Activated CD4-positive, CD25-positive, alpha-beta regulatory T cell treated with anti-CD3 and anti-CD28 coated beads, Interleukin-2, amount 50 U/mL, for 24 hours (primary cell): ENCODE results near the gene MED13L.
A peak's percentile ranks its signal among the peaks of the same experiment; 100 is the strongest.
"Not testable (repeated sequence)": the region's sequence is repeated elsewhere in the genome, so short reads cannot be mapped to it uniquely, and the experiment has no call there.

ENCODE experiments used
- ATAC-seq, 2 donors: fragments of 150-1000 bp; cut with Tn5 transposase; one replicate each; pipeline ENCODE4 v1.10.0; 2021; ENCODE audit warnings: mild to moderate bottlenecking in 1 of 2, moderate library complexity in 1 of 2

The MED13L gene

GRCh38 chr12:115998794-115999478 is 278.6 kb downstream of the MED13L start:
- no peak for ATAC-seq

GRCh38 chr12:115998119-115998633 is 279.3 kb downstream of the MED13L start:
- ATAC-seq = no peak

- no peak for ATAC-seq
Measured at GRCh38 chr12:115993737-115994136, 283.8 kb downstream of the MED13L start.

- no peak for ATAC-seq
Measured at GRCh38 chr12:115990241-115990640, 287.3 kb downstream of the MED13L start.

- ATAC-seq = no peak
Measured at GRCh38 chr12:115988625-115989563, 288.6 kb downstream of the MED13L start.

GRCh38 chr12:115988212-115988611 is 289.3 kb downstream of the MED13L start:
- ATAC-seq = no peak

GRCh38 chr12:115984616-115985015 is 292.9 kb downstream of the MED13L start:
- no peak for ATAC-seq

GRCh38 chr12:115983226-115983798 is 294.2 kb downstream of the MED13L start:
- ATAC-seq = no peak

- no peak for ATAC-seq
Measured at GRCh38 chr12:115980339-115980738, 297.2 kb downstream of the MED13L start.

- no peak for ATAC-seq
Measured at GRCh38 chr12:115979851-115980250, 297.6 kb downstream of the MED13L start.

GRCh38 chr12:115979351-115979750 is 298.1 kb downstream of the MED13L start:
- ATAC-seq = no peak

GRCh38 chr12:115976829-115977228 is 300.7 kb downstream of the MED13L start:
- ATAC-seq = not testable (repeated sequence)

GRCh38 chr12:115975411-115975810 is 302.1 kb downstream of the MED13L start:
- no peak for ATAC-seq

- no peak for ATAC-seq
Measured at GRCh38 chr12:115973968-115974724, 303.3 kb downstream of the MED13L start.

GRCh38 chr12:115973066-115973465 is 304.4 kb downstream of the MED13L start:
- no peak for ATAC-seq

- ATAC-seq = no peak
Measured at GRCh38 chr12:115972241-115972640, 305.3 kb downstream of the MED13L start.

- ATAC-seq = no peak
Measured at GRCh38 chr12:115968211-115968610, 309.3 kb downstream of the MED13L start.

- no peak for ATAC-seq
Measured at GRCh38 chr12:115966376-115966775, 311.1 kb downstream of the MED13L start.

GRCh38 chr12:115964626-115965025 is 312.9 kb downstream of the MED13L start:
- peak; percentile 21 to 43 for ATAC-seq

GRCh38 chr12:115964214-115964613 is 313.3 kb downstream of the MED13L start:
- ATAC-seq = no peak

GRCh38 chr12:115962216-115962615 is 315.3 kb downstream of the MED13L start:
- ATAC-seq = no peak
